DMS 273 (cell line): ENCODE measurements around the gene ZNF512.
A peak's percentile ranks its signal among the peaks of the same experiment; 100 is the strongest.

Source experiments
- DNase-seq: peaks from one replicate; lab custom pipeline; 2025; ENCODE audit not compliant: unreplicated experiment; lab: John Stamatoyannopoulos, UW

Gene ZNF512

GRCh38 chr2:27634291-27634690, 51.4 kb downstream of the ZNF512 start:
- DNase-seq: no peak

DNA sequence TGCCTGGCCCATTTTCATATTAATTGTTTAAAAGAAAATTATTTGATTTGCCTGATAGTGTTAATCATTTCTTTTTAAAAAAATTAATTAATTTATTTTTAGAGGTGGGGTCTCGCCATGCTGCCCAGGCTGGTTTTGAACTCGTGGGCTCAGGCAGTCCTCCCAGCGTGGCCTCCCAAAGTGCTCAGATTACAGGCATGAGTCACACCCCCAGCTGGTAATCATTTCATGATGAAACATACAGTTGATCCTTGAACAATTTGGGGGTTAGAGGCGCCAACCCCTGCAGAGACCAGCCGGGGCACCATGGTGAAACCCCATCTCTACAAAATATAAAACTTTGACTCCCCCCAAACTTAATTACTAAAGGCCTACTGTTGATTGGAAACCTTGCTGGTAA, 53.9 kb downstream of the ZNF512 start:
- no peak for DNase-seq

- no peak for DNase-seq
Observed at GRCh38 chr2:27638037-27638637, 55.3 kb downstream of the ZNF512 start.

DNA sequence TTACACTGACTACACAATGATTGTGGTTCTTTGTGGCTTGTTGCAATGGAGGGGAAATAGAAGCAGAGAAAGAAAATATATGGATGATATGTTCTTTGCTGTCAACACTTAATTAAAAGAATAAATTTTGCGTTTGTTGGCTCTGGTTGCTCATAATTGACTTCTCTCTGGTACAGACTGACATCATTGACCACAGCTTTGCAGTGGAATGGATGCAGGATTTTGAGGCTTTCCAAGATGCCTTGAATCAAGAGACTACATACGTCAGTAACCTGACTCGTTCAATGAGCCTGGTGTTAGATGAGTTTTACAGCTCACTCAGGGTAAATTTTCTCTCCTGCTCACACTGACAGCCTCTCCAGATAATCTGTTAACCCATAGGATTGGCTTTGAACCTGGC, 55.9 kb downstream of the ZNF512 start:
- DNase-seq: no peak

GRCh38 chr2:27640722-27641245, 57.9 kb downstream of the ZNF512 start:
- DNase-seq: no peak

DNA sequence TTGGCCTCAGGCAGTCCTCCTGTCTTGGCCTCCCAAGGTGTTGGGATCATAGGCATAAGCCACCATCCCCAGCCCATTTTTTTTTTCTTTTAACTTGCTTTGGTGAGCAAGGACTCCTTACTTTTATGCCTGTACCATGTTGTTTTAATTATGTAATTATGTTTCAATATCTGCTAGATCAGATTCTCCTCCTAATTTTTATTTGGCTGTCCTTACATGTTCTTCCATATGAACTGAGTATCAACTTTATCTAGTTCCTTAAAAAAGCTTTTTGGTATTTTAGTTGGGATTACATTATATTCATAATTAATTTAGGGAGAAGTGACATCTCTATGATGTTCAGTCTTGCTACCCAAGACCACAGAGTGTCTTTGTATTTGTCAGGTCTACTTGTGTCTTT, 62.4 kb downstream of the ZNF512 start:
- DNase-seq: no peak

- DNase-seq: no peak
Observed at GRCh38 chr2:27647289-27647688, 64.4 kb downstream of the ZNF512 start.

DNA sequence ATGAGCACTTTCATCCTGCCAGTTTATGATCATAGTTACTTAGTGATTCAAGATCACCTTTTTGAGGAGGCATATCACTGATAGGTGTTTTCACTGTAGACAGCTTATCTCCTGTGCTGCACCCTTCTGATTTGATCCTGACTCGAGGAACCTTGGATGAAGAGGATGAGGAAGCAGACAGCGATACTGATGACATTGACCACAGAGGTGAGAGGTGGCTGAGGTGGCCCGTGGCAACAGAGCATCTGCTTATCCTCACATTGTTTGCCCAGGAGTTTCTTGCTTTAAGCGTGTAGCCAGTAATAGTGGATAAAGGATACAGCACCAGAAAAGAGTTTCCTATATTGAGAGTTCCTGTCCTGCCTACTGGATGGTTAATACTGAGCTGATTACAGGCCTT, 64.9 kb downstream of the ZNF512 start:
- DNase-seq: no peak

- peak; percentile 76 for DNase-seq
Observed at GRCh38 chr2:27651056-27651455, 68.2 kb downstream of the ZNF512 start.

DNA sequence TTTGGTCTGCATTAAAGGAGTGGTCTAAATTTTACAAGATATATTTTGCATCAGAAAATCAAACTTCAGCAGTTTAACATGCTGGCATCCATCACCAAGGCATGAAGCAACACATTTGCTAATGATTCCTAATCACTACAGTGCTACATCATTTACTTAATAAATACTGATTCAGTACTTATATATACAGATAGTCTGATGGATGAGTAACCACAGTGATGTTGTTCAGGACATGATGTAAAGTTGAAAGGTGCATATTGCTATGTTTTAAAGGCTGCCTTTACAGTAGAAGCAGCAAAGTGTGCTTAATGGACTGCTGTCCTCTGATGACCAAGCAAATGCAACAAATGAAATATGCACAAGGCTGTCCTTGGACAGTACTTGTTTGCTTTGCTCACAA, 69.5 kb downstream of the ZNF512 start:
- DNase-seq: no peak

DNA sequence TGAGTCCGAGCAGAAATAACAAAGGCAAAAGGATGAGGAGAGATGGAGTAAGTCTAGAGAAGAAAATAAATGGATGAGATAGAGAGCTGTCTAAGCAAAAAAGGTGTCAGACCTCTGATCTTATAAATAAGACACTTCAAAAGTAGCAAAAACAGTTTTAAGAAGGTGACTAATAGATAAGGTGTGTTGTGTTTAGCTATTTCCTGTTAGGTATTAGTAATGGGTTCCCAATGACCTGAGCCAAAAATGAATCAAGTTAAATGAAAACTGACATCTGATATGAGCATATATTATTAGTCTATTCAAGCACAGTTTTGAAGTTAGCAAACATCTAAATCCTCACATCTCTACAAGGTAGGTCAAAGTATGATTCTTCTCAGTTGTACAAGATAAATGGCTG, 69.9 kb downstream of the ZNF512 start:
- no peak for DNase-seq

- no peak for DNase-seq
Observed at GRCh38 chr2:27653397-27653796, 70.6 kb downstream of the ZNF512 start.

GRCh38 chr2:27655155-27655951, 72.5 kb downstream of the ZNF512 start:
- DNase-seq: no peak

DNA sequence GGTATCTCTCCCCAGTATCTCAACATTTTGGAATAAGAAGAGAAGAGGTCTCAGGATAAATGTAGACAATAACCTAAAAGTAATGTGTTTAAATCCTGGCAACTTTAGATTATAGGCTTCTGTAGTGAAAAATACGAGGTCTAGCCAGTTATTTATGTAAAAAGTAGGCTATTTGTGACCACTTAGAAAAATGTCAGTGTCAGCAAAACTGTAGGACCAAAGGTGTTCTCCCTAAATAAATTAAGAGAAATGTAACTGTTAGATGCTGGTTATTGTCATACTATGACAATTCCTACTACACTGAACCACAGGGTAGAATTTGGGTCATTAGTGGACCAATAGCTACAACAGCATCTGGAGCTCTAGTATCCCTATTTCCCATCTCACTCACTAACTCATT, 78.5 kb downstream of the ZNF512 start:
- DNase-seq: no peak

- DNase-seq: peak; percentile 95
Observed at GRCh38 chr2:27663285-27664153, 80.7 kb downstream of the ZNF512 start, which contains the start of the genes SLC4A1AP and SUPT7L. Gene SLC4A1AP (plus strand): TSS chr2:27663889. CDS start chr2:27663915, 26 bp downstream. Gene SUPT7L (minus strand): TSS chr2:27663614. CDS start chr2:27662192, 1,422 bp downstream.

GRCh38 chr2:27664154-27664574, 81.3 kb downstream of the ZNF512 start:
- peak; percentile 61 for DNase-seq

GRCh38 chr2:27664622-27665363, 82.0 kb downstream of the ZNF512 start:
- DNase-seq: no peak

GRCh38 chr2:27667446-27667845, 84.6 kb downstream of the ZNF512 start:
- DNase-seq: no peak

- DNase-seq: no peak
Observed at GRCh38 chr2:27671235-27671634, 88.4 kb downstream of the ZNF512 start.
